Panc1 (cell line): ENCODE results near the gene RELL1. TPM values are rescaled to one million over a fixed set of nuclear protein-coding genes. Genes with fewer than 3 reads are reported as not detected.

Source experiments
- ATAC-seq: fragments of 200-7000 bp; cut with Tn5 transposase; 2 replicates; pipeline ENCODE4 v1.9.1; 2020; ENCODE audit warnings: mild to moderate bottlenecking, moderate library complexity
- BruUV-seq: library from RNA; stranded (reverse); fragments of 400-500 nt; replicated peaks from 2 replicates; lab custom pipeline; 2021; lab: Mats Ljungman, UMichigan
- CTCF ChIA-PET: fragments of 300-600 bp; sonication (Branson Sonifier 250); formaldehyde crosslinking; loops from one replicate; lab custom pipeline; 2022; ENCODE audit warnings: antibody characterized with exemption; lab: Charles Lee
- POLR2A ChIA-PET: fragments of 300-600 bp; sonication (Branson Sonifier 250); formaldehyde crosslinking; loops from one replicate; lab custom pipeline; 2022; ENCODE audit warnings: antibody characterized with exemption; lab: Charles Lee
- DNase-seq: peaks from one replicate; pipeline ENCODE4 v3.0.0-alpha.2; 2010; ENCODE audit warnings: low read depth, low spot score
- H3K27ac ChIP-seq: 2 replicates; pipeline ENCODE4 v1.5.1; 2011; ENCODE audit warnings: mild to moderate bottlenecking, low read length, inconsistent platforms
- H3K27me3 ChIP-seq: fragments of 200-500 bp; sonication (Bioruptor generic); 2 replicates; pipeline ENCODE4 v1.6.0; 2014; ENCODE audit warnings: low read length, inconsistent platforms; ENCODE audit not compliant: control insufficient read depth, insufficient read depth
- H3K36me3 ChIP-seq: fragments of 200-500 bp; sonication (Bioruptor generic); 2 replicates; pipeline ENCODE4 v1.5.1; 2014; ENCODE audit warnings: inconsistent platforms, mild to moderate bottlenecking, low read length, moderate library complexity; ENCODE audit not compliant: control insufficient read depth, insufficient read depth
- H3K4me1 ChIP-seq: 2 replicates; pipeline ENCODE4 v1.5.1; 2011; ENCODE audit warnings: inconsistent platforms, mild to moderate bottlenecking, low read length, moderate library complexity; ENCODE audit not compliant: control insufficient read depth, insufficient read depth
- H3K4me3 ChIP-seq, 2 experiments: 2 replicates each; pipeline ENCODE4 v1.5.1; 2011 to 2012; ENCODE audit warnings: low read depth in 2 of 2, low read length in 2 of 2, mild to moderate bottlenecking in 2 of 2, inconsistent platforms in 1 of 2, moderate library complexity in 1 of 2
- H3K9me3 ChIP-seq: fragments of 200-500 bp; sonication (Bioruptor generic); 2 replicates; pipeline ENCODE4 v1.5.1; 2014; ENCODE audit warnings: low read depth, mild to moderate bottlenecking, inconsistent platforms, low read length, moderate library complexity; ENCODE audit not compliant: control insufficient read depth, insufficient read depth
- CTCF ChIP-seq: fragments of 450-650 bp; IDR thresholded peaks from 2 replicates; pipeline ENCODE4 v1.5.1; 2017; ENCODE audit warnings: mild to moderate bottlenecking
- POLR2AphosphoS5 ChIP-seq: IDR thresholded peaks from 2 replicates; pipeline ENCODE4 v1.6.1; 2012; ENCODE audit warnings: mild to moderate bottlenecking, low read depth, low read length, moderate library complexity
- REST ChIP-seq, 2 experiments: IDR thresholded peaks; 2 replicates each; pipeline ENCODE4 v1.6.1; 2011 to 2012; ENCODE audit warnings: low read depth in 2 of 2, control low read depth in 1 of 2, low read length in 1 of 2, mild to moderate bottlenecking in 1 of 2, moderate library complexity in 1 of 2; ENCODE audit not compliant: insufficient read depth in 1 of 2
- SIN3A ChIP-seq: IDR thresholded peaks from 2 replicates; pipeline ENCODE4 v1.6.1; 2012; ENCODE audit warnings: low read depth, mild to moderate bottlenecking, low read length, moderate library complexity, borderline replicate concordance; ENCODE audit not compliant: insufficient read depth
- TCF7L2 ChIP-seq: IDR thresholded peaks from 2 replicates; pipeline ENCODE4 v1.6.1; 2011; ENCODE audit warnings: mild to moderate bottlenecking, low read depth, low read length, inconsistent platforms
- in situ Hi-C: cut with HindIII; loops from 2 replicates; pipeline ENCODE4 v1.10.0; 2016; ENCODE audit warnings: low sequenced_read_pairs, low pct_unique_long_range_greater_than_20kb
- intact Hi-C: fragments of 100-400 bp; cut with micrococcal nuclease; formaldehyde crosslinking; loops from one replicate; pipeline ENCODE4 v1.10.0; 2022; ENCODE audit not compliant: unreplicated experiment
- total RNA-seq: library from RNA; stranded (reverse); gene quantifications from one replicate; pipeline ENCODE4 v1.2.1, GENCODE V29; 2021; ENCODE audit not compliant: unreplicated experiment

RELL1 gene
- total RNA-seq, 1 experiment from 2014 or later, result 29.1 TPM

GRCh38 chr4:37705571-37705970 lies 19.4 kb upstream of the RELL1 start:
- POLR2A ChIA-PET, result no interaction called here
- H3K36me3 ChIP-seq, result no peaks in the 10 kb centered on the region

GRCh38 chr4:37699868-37700481 lies 13.8 kb upstream of the RELL1 start:
- Histone ChIP-seq H3K27me3 (no peaks in the 10 kb centered on the region), H3K36me3 (no peaks in the 10 kb centered on the region), H3K4me3 (no peak overlapping the region), H3K4me1 (no peaks in the 10 kb centered on the region), H3K9me3 (no peaks in the 10 kb centered on the region), H3K27ac (no peak overlapping the region)
- CTCF ChIA-PET, result no interaction called here
- TF ChIP-seq TCF7L2, result no peak
- no peak for TF ChIP-seq POLR2AphosphoS5
- POLR2A ChIA-PET, result no interaction called here
- DNase-seq, result no peak
- no TSS peak for BruUV-seq
- no peak for ATAC-seq
- intact Hi-C loops (no loop called here), in situ Hi-C loops (no loop called here)

More at GRCh38 chr4:37705571-37705970, 19.4 kb upstream of the RELL1 start:
- intact Hi-C loops, result no loop called here
- TF ChIP-seq SIN3A, result no peak
- TF ChIP-seq CTCF, result no peak
- TF ChIP-seq POLR2AphosphoS5, result no peak
- TF ChIP-seq REST (IDR thresholded peaks at IDR 0.05; ENCODE audit: insufficient read depth in 1 of 2, low read depth in 2 of 2, low read length in 1 of 2), result no peak
- TF ChIP-seq TCF7L2, result no peak
- no peak for DNase-seq
- Histone ChIP-seq H3K27me3 (no peaks in the 10 kb centered on the region), H3K4me3 (no peak overlapping the region), H3K27ac (no peak overlapping the region), H3K9me3 (no peaks in the 10 kb centered on the region), H3K4me1 (no peaks in the 10 kb centered on the region)
- in situ Hi-C loops, result no loop called here
- CTCF ChIA-PET, result no interaction called here
- no TSS peak for BruUV-seq
- ATAC-seq, result no peak

- CTCF ChIA-PET, result no interaction called here
- no TSS peak for BruUV-seq
- Histone ChIP-seq H3K4me3 (no peak overlapping the region), H3K36me3 (no peaks in the 10 kb centered on the region), H3K27ac (no peak overlapping the region), H3K9me3 (no peaks in the 10 kb centered on the region), H3K27me3 (no peaks in the 10 kb centered on the region), H3K4me1 (no peaks in the 10 kb centered on the region)
- ATAC-seq (no peak), DNase-seq (no peak)
- POLR2A ChIA-PET, result no interaction called here
- TF ChIP-seq TCF7L2, result no peak
- no peak for TF ChIP-seq POLR2AphosphoS5
- no peak for TF ChIP-seq REST (IDR thresholded peaks at IDR 0.05; ENCODE audit: insufficient read depth in 1 of 2, low read depth in 2 of 2, low read length in 1 of 2)
- intact Hi-C loops (no loop called here), in situ Hi-C loops (no loop called here)
Observed at GRCh38 chr4:37697566-37697965, 11.4 kb upstream of the RELL1 start.
